Activated CD8-positive, alpha-beta memory T cell treated with anti-CD3 and anti-CD28 coated beads, Interleukin-2, amount 10 ng/mL, durations not matched to agents 7 days and 5 days (primary cell): Measurements from ENCODE around the gene TRAPPC2. TPM values are rescaled to one million over a fixed set of nuclear protein-coding genes. Genes with fewer than 3 reads are reported as not detected.

Experiments
- ATAC-seq: fragments of 150-1000 bp; cut with Tn5 transposase; one replicate; pipeline ENCODE4 v1.10.0; 2021; ENCODE audit warnings: moderate library complexity
- CTCF ChIA-PET: fragments of 350-600 bp; sonication (Branson Sonifier 250); formaldehyde crosslinking; loops from one replicate; lab custom pipeline; 2021; ENCODE audit warnings: antibody characterized with exemption; lab: Charles Lee
- DNase-seq: peaks from one replicate; pipeline ENCODE4 v3.0.0-alpha.2; 2020
- H3K27ac Mint-ChIP-seq: one replicate; pipeline ENCODE4 v1.8.0; 2021; ENCODE audit warnings: mild to moderate bottlenecking, mixed read lengths
- H3K27me3 Mint-ChIP-seq: one replicate; pipeline ENCODE4 v1.8.0; 2021; ENCODE audit warnings: mixed read lengths
- H3K36me3 Mint-ChIP-seq: one replicate; pipeline ENCODE4 v1.8.0; 2021; ENCODE audit warnings: mild to moderate bottlenecking, mixed read lengths
- H3K4me1 Mint-ChIP-seq: one replicate; pipeline ENCODE4 v1.8.0; 2021; ENCODE audit warnings: mixed read lengths
- H3K4me3 Mint-ChIP-seq: one replicate; pipeline ENCODE4 v1.8.0; 2021; ENCODE audit warnings: mild to moderate bottlenecking, moderate library complexity, mixed read lengths
- H3K9me3 Mint-ChIP-seq: one replicate; pipeline ENCODE4 v1.8.0; 2022; ENCODE audit warnings: low read depth, mixed read lengths
- total RNA-seq, 2 experiments: library from RNA; stranded (reverse); gene quantifications; one replicate each; pipeline ENCODE4 v1.2.3, GENCODE V29; 2021

The TRAPPC2 gene
- total RNA-seq, 2 experiments from 2014 or later = 18.4 to 19.1 TPM

DNA sequence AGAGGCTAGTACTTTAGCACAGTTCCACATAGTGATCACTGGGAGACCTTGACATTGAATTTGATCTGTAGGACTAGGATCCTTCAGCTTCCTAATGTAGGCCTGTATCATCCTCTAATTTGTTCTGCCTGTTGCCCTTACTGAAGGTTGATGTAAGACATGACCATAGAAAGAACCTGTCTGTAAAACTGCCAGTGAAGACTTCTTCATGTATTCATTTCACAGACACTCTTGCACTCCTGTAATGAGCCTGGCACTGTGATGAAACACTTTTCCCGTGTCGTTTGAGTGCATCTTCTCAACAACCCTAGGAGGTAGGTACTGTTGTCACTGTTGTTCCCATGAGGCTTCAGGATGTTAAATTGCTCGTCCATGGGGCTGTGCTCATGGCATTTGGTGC is 30.8 kb downstream of the TRAPPC2 start:
- Mint-ChIP-seq H3K9me3 (no peaks in the 10 kb centered on the region), H3K4me1 (peaks cover 39% of the 10 kb centered on the region), H3K4me3 (no peak overlapping the region), H3K27me3 (no peaks in the 10 kb centered on the region), H3K27ac (no peak overlapping the region), H3K36me3 (peaks cover 20% of the 10 kb centered on the region)
- DNase-seq (no peak), ATAC-seq (no peak)
- CTCF ChIA-PET = no interaction called here

DNA sequence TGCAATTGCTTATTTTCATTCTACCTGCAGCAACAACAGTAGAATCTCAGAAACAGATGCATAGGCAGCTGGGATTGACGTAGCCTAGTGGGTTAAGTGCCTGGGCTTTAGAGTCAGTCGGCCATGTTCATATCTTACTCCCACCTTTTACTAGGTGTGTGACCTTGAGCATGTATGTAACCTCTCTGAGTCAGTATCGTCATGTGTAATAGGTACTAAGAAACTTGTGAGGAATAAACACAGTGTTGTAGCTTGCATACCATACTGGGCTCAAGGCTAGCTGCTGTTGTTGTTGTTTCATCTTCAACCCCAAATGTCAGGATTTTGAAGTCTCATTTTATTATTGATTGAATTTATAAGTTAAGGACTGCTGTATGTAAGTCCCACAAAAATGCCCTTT is 31.3 kb downstream of the TRAPPC2 start:
- Mint-ChIP-seq H3K4me3 (no peak overlapping the region), H3K9me3 (no peaks in the 10 kb centered on the region), H3K27ac (no peak overlapping the region), H3K36me3 (peaks cover 15% of the 10 kb centered on the region), H3K27me3 (no peaks in the 10 kb centered on the region), H3K4me1 (peaks cover 39% of the 10 kb centered on the region)
- DNase-seq (no peak), ATAC-seq (no peak)
- CTCF ChIA-PET = no interaction called here

DNA sequence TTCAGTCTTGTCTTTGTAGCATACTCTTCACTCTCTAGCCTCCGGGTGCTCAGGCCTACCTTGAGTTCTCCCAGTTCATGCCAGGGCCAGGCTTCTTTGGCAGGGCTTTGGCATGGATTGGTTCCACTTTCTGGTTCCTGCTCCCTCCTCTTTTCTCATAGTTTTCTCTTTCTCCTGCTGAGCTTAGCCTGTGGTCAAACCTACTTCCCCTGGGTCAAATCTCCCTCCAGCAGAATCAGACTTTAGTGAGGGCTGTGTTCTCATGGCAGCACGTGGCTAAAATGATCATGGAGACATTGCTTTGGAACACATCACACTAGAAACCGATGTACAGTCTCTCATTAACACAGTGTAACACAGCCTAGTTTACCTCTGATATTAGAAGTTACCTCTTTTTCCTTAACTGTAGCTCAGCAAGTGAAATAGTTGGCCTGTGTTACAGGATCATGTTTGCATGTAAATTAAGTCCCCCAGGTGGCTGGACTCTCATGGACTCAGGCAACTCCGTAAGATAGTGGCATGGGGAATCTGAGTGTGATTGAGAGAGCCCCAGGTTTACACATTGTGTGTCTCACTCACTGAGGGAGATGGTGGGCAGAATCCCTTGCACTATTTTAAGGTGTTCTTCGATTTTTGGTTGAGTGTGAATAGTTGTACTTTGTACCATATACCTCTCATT is 32.2 kb downstream of the TRAPPC2 start:
- Mint-ChIP-seq H3K9me3 (no peaks in the 10 kb centered on the region), H3K36me3 (peaks cover 11% of the 10 kb centered on the region), H3K27me3 (no peaks in the 10 kb centered on the region), H3K4me1 (peaks cover 44% of the 10 kb centered on the region), H3K27ac (peak overlapping the region; percentile 37), H3K4me3 (no peak overlapping the region)
- no peak for ATAC-seq
- CTCF ChIA-PET = no interaction called here
- no peak for DNase-seq

- no peaks in the 10 kb centered on the region for H3K9me3 Mint-ChIP-seq
- H3K4me1 Mint-ChIP-seq = peaks cover 50% of the 10 kb centered on the region
- H3K4me3 Mint-ChIP-seq = no peak overlapping the region
- H3K27me3 Mint-ChIP-seq = no peaks in the 10 kb centered on the region
- CTCF ChIA-PET = interaction anchor here (0.6 kb wide), 1 partner anchor 48 kb away, joined by 3 read pairs; no protein-coding TSS in a partner anchor
- no peak for ATAC-seq
- DNase-seq = no peak
- no peak overlapping the region for H3K27ac Mint-ChIP-seq
- H3K36me3 Mint-ChIP-seq = peaks cover 9% of the 10 kb centered on the region
Observed at GRCh38 chrX:13700380-13700779, 34.0 kb downstream of the TRAPPC2 start.

DNA sequence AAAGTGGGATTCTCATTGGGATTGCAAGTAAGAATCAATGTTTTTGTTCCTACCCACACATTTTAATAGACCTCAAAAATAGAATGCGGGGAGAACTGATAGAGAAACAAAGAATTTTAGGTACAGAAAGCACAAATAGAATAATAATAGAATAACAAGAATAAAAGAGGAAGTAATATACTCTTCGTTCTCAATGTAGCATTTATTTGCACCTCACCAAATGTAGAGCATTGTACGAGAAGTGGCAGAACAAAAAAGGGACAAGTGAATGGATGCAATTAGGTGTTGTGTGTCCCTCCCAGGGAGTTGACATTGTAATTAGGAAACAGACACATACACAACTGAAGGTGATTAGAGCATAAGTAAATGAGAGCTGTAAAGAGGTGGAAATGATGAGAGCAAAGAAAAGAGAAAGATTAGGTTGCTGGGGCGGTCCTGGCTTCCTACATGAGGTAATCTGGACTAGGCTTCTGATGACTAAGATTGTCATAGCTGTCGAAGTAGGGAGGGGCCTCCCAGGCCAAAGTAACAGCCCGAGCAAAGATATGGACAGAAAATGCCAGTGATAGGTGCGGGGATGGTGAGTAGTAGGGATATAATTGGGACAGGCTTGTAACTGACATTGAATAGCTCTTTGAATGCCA is 35.1 kb downstream of the TRAPPC2 start:
- DNase-seq (no peak), ATAC-seq (peak; percentile 55)
- H3K27me3 Mint-ChIP-seq = no peaks in the 10 kb centered on the region
- H3K9me3 Mint-ChIP-seq = no peaks in the 10 kb centered on the region
- peaks cover 12% of the 10 kb centered on the region for H3K36me3 Mint-ChIP-seq
- peak overlapping the region; percentile 10 for H3K27ac Mint-ChIP-seq
- CTCF ChIA-PET = interaction anchor here (1.7 kb wide), 1 partner anchor 50 kb away, joined by 3 read pairs; no protein-coding TSS in a partner anchor
- peaks cover 59% of the 10 kb centered on the region for H3K4me1 Mint-ChIP-seq
- no peak overlapping the region for H3K4me3 Mint-ChIP-seq

- DNase-seq (no peak), ATAC-seq (no peak)
- no peak overlapping the region for H3K27ac Mint-ChIP-seq
- H3K9me3 Mint-ChIP-seq = no peaks in the 10 kb centered on the region
- CTCF ChIA-PET = interaction anchor here (0.7 to 1.7 kb wide), 2 partner anchors 48 to 51 kb away, joined by 3 read pairs; no protein-coding TSS in a partner anchor
- H3K4me3 Mint-ChIP-seq = no peak overlapping the region
- H3K36me3 Mint-ChIP-seq = peaks cover 12% of the 10 kb centered on the region
- peaks cover 59% of the 10 kb centered on the region for H3K4me1 Mint-ChIP-seq
- no peaks in the 10 kb centered on the region for H3K27me3 Mint-ChIP-seq
Observed at GRCh38 chrX:13698432-13698831, 36.0 kb downstream of the TRAPPC2 start.

- Mint-ChIP-seq H3K9me3 (no peaks in the 10 kb centered on the region), H3K4me1 (peaks cover 62% of the 10 kb centered on the region), H3K36me3 (peaks cover 12% of the 10 kb centered on the region), H3K4me3 (no peak overlapping the region), H3K27me3 (no peaks in the 10 kb centered on the region), H3K27ac (no peak overlapping the region)
- DNase-seq (no peak), ATAC-seq (no peak)
- CTCF ChIA-PET = interaction anchor here (0.7 to 1.7 kb wide), 2 partner anchors 49 to 51 kb away, joined by 3 read pairs; no protein-coding TSS in a partner anchor
Observed at GRCh38 chrX:13697976-13698375, 36.4 kb downstream of the TRAPPC2 start.

- Mint-ChIP-seq H3K9me3 (no peaks in the 10 kb centered on the region), H3K27me3 (no peaks in the 10 kb centered on the region), H3K27ac (no peak overlapping the region), H3K4me1 (peaks cover 63% of the 10 kb centered on the region), H3K4me3 (no peak overlapping the region), H3K36me3 (peaks cover 14% of the 10 kb centered on the region)
- no peak for DNase-seq
- ATAC-seq = peak; percentile 30
- CTCF ChIA-PET = interaction anchor here (1.7 kb wide), 1 partner anchor 52 kb away, joined by 3 read pairs; no protein-coding TSS in a partner anchor
Observed at GRCh38 chrX:13697455-13697854, 37.0 kb downstream of the TRAPPC2 start.

DNA sequence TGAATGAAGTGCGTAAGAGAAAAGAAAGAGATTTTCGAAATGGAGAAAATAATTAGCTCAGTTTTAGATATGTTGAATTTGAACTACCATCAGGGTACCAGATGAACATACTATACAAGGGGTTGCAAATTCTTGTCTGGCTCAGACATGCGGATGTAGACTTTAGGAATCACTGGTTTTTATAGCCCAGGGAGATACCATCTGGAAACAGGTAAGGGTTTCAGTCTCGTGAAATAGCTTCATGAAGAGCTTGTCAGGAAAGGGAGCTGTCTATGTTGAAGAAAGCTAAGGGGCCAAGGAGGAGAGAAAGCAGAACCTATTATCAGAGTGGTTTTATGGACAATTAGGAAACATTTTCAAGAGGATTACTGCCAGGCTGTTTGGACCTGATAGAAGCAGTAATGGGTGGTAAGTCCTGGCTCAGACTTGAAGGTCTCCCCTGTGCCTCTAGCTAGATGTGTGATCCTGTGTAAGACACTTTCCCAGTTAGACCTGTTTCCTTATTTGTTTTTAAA is 38.8 kb downstream of the TRAPPC2 start:
- no peak for DNase-seq
- no peaks in the 10 kb centered on the region for H3K9me3 Mint-ChIP-seq
- peaks cover 61% of the 10 kb centered on the region for H3K4me1 Mint-ChIP-seq
- H3K4me3 Mint-ChIP-seq = no peak overlapping the region
- ATAC-seq = no peak
- H3K36me3 Mint-ChIP-seq = peaks cover 11% of the 10 kb centered on the region
- no peak overlapping the region for H3K27ac Mint-ChIP-seq
- CTCF ChIA-PET = interaction anchor here (1.1 kb wide), 1 partner anchor 14 kb away, joined by 3 read pairs; no protein-coding TSS in a partner anchor
- H3K27me3 Mint-ChIP-seq = no peaks in the 10 kb centered on the region

- DNase-seq (no peak), ATAC-seq (no peak)
- no peaks in the 10 kb centered on the region for H3K9me3 Mint-ChIP-seq
- H3K27ac Mint-ChIP-seq = no peak overlapping the region
- H3K4me1 Mint-ChIP-seq = peaks cover 66% of the 10 kb centered on the region
- no peak overlapping the region for H3K4me3 Mint-ChIP-seq
- CTCF ChIA-PET = interaction anchor here (0.7 to 1.1 kb wide), 2 partner anchors 15 to 26 kb away, joined by 3 read pairs; no protein-coding TSS in a partner anchor
- H3K27me3 Mint-ChIP-seq = no peaks in the 10 kb centered on the region
- peaks cover 11% of the 10 kb centered on the region for H3K36me3 Mint-ChIP-seq
Observed at GRCh38 chrX:13694983-13695382, 39.4 kb downstream of the TRAPPC2 start.

- CTCF ChIA-PET = interaction anchor here (0.7 to 1.1 kb wide), 2 partner anchors 15 to 25 kb away, joined by 3 read pairs; no protein-coding TSS in a partner anchor
- peaks cover 9% of the 10 kb centered on the region for H3K36me3 Mint-ChIP-seq
- H3K27ac Mint-ChIP-seq = no peak overlapping the region
- ATAC-seq (no peak), DNase-seq (no peak)
- H3K4me1 Mint-ChIP-seq = peaks cover 63% of the 10 kb centered on the region
- no peaks in the 10 kb centered on the region for H3K9me3 Mint-ChIP-seq
- H3K27me3 Mint-ChIP-seq = no peaks in the 10 kb centered on the region
- H3K4me3 Mint-ChIP-seq = no peak overlapping the region
Observed at GRCh38 chrX:13694359-13694758, 40.1 kb downstream of the TRAPPC2 start.

- ATAC-seq (no peak), DNase-seq (no peak)
- no peak overlapping the region for H3K4me3 Mint-ChIP-seq
- no peaks in the 10 kb centered on the region for H3K9me3 Mint-ChIP-seq
- no peaks in the 10 kb centered on the region for H3K27me3 Mint-ChIP-seq
- peaks cover 59% of the 10 kb centered on the region for H3K4me1 Mint-ChIP-seq
- H3K36me3 Mint-ChIP-seq = peaks cover 7% of the 10 kb centered on the region
- no peak overlapping the region for H3K27ac Mint-ChIP-seq
- CTCF ChIA-PET = no interaction called here
Observed at GRCh38 chrX:13693341-13693961, 41.0 kb downstream of the TRAPPC2 start.

DNA sequence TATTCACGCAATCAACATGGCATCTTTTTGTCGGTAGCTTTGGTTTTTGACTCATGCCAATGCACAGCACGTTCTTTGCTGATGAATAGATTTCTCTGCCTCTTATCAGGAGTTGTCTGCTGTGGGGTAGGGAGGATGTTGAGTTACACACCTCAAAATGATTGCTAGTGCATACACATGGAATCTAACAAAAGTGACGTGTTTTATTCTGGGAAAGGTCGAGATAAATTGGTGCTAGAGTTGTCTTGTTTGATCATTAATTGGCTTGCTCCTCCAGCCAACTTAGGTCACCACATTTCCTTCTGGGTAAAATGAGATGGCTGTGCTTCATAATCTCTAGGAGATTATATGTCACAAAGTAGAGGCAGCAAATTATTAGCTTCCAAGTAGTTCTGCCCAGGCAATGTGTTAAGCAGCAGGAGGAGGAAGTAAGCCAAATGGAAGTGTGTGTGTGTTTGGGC is 41.6 kb downstream of the TRAPPC2 start:
- peaks cover 65% of the 10 kb centered on the region for H3K4me1 Mint-ChIP-seq
- H3K27ac Mint-ChIP-seq = peak overlapping the region; percentile 54
- H3K27me3 Mint-ChIP-seq = no peaks in the 10 kb centered on the region

More for the DNA sequence above, 41.6 kb downstream of the TRAPPC2 start:
- Mint-ChIP-seq H3K4me3 (peak overlapping the region; percentile 25), H3K9me3 (no peaks in the 10 kb centered on the region), H3K36me3 (peaks cover 7% of the 10 kb centered on the region)
- ATAC-seq = no peak
- CTCF ChIA-PET = no interaction called here
- DNase-seq = no peak
